ENCODE measurements around the gene BTBD16. TPM values are rescaled to one million over a fixed set of nuclear protein-coding genes. Genes with fewer than 3 reads are reported as not detected.

Gene BTBD16
- total RNA-seq, 1 experiment from 2014 or later = 0.82 TPM

GRCh38 chr10:122328676-122329075, 57.6 kb downstream of the BTBD16 start:
- ChIA-PET CTCF (no interaction called here), POLR2A (no interaction called here)
- in situ Hi-C loops (cut with HindIII; ENCODE audit: low pct_unique_long_range_greater_than_20kb, low sequenced_read_pairs) (no loop called here), intact Hi-C loops (cut with micrococcal nuclease; ENCODE audit: unreplicated experiment) (no loop called here)
- H3K4me3 ChIP-seq (ENCODE audit: low read depth in 2 of 2, low read length in 2 of 2) = no peak overlapping the region
- TF ChIP-seq CTCF (IDR thresholded peaks at IDR 0.05) (no peak), TCF7L2 (IDR thresholded peaks at IDR 0.05; ENCODE audit: low read depth, low read length) (no peak), POLR2AphosphoS5 (IDR thresholded peaks at IDR 0.05; ENCODE audit: low read depth, low read length) (no peak), REST (IDR thresholded peaks at IDR 0.05; ENCODE audit: insufficient read depth in 1 of 2, low read depth in 2 of 2, low read length in 1 of 2) (no peak), SIN3A (IDR thresholded peaks at IDR 0.05; ENCODE audit: borderline replicate concordance, insufficient read depth, low read depth, low read length) (no peak)
- BruUV-seq (replicated peaks) = no TSS peak
- H3K4me1 ChIP-seq (ENCODE audit: control insufficient read depth, insufficient read depth, low read length) = no peaks in the 10 kb centered on the region
- no peak overlapping the region; the same call in 1 of the 2 replicates for H3K27ac ChIP-seq (ENCODE audit: low read length)
- DNase-seq (ENCODE audit: low read depth, low spot score) (no peak), ATAC-seq (no peak)
- no peaks in the 10 kb centered on the region for H3K9me3 ChIP-seq (ENCODE audit: control insufficient read depth, insufficient read depth, low read depth, low read length)
- no peaks in the 10 kb centered on the region for H3K36me3 ChIP-seq (ENCODE audit: control insufficient read depth, insufficient read depth, low read length)
- H3K27me3 ChIP-seq (ENCODE audit: control insufficient read depth, insufficient read depth, low read length) = no peaks in the 10 kb centered on the region

GRCh38 chr10:122329416-122329815, 58.3 kb downstream of the BTBD16 start:
- no TSS peak for BruUV-seq (replicated peaks)
- ChIA-PET CTCF (interaction anchor here (0.6 kb wide), 1 partner anchor 223 kb away, joined by 7 read pairs; no protein-coding TSS in a partner anchor), POLR2A (no interaction called here)
- ATAC-seq (no peak), DNase-seq (ENCODE audit: low read depth, low spot score) (no peak)
- in situ Hi-C loops (cut with HindIII; ENCODE audit: low pct_unique_long_range_greater_than_20kb, low sequenced_read_pairs) (no loop called here), intact Hi-C loops (cut with micrococcal nuclease; ENCODE audit: unreplicated experiment) (no loop called here)
- no peak for TF ChIP-seq SIN3A (IDR thresholded peaks at IDR 0.05; ENCODE audit: borderline replicate concordance, insufficient read depth, low read depth, low read length)
- TF ChIP-seq TCF7L2 (IDR thresholded peaks at IDR 0.05; ENCODE audit: low read depth, low read length) = no peak
- no peak for TF ChIP-seq POLR2AphosphoS5 (IDR thresholded peaks at IDR 0.05; ENCODE audit: low read depth, low read length)
- TF ChIP-seq CTCF (IDR thresholded peaks at IDR 0.05) = no peak
- no peak for TF ChIP-seq REST (IDR thresholded peaks at IDR 0.05; ENCODE audit: insufficient read depth in 1 of 2, low read depth in 2 of 2, low read length in 1 of 2)
- Histone ChIP-seq H3K4me1 (ENCODE audit: control insufficient read depth, insufficient read depth, low read length) (no peaks in the 10 kb centered on the region), H3K9me3 (ENCODE audit: control insufficient read depth, insufficient read depth, low read depth, low read length) (no peaks in the 10 kb centered on the region), H3K27me3 (ENCODE audit: control insufficient read depth, insufficient read depth, low read length) (no peaks in the 10 kb centered on the region), H3K36me3 (ENCODE audit: control insufficient read depth, insufficient read depth, low read length) (no peaks in the 10 kb centered on the region), H3K27ac (ENCODE audit: low read length) (no peak overlapping the region), H3K4me3 (ENCODE audit: low read depth in 2 of 2, low read length in 2 of 2) (no peak overlapping the region)

Data from Panc1 (cell line).